HL-60 (cell line): ENCODE results near the gene KIAA0040.

Source experiments
- CTCF ChIP-seq: IDR thresholded peaks from one replicate; pipeline ENCODE4 v1.5.1; 2011; ENCODE audit warnings: low read length, control low read depth, inconsistent platforms; ENCODE audit not compliant: insufficient read depth
- GABPA ChIP-seq: IDR thresholded peaks from 2 replicates; pipeline ENCODE4 v1.6.1; 2012; ENCODE audit warnings: low read depth
- POLR2AphosphoS5 ChIP-seq: IDR thresholded peaks from 2 replicates; pipeline ENCODE4 v1.6.1; 2012; ENCODE audit warnings: low read depth
- REST ChIP-seq: IDR thresholded peaks from 2 replicates; pipeline ENCODE4 v1.6.1; 2012; ENCODE audit warnings: low read depth; ENCODE audit not compliant: insufficient replicate concordance
- SPI1 ChIP-seq: IDR thresholded peaks from 2 replicates; pipeline ENCODE4 v1.6.1; 2012; ENCODE audit warnings: low read depth, mild to moderate bottlenecking, borderline replicate concordance

GRCh38 chr1:175206687-175207086 is 14.1 kb upstream of the KIAA0040 start:
- TF ChIP-seq POLR2AphosphoS5, result no peak
- TF ChIP-seq CTCF, result no peak
- TF ChIP-seq REST, result no peak
- no peak for TF ChIP-seq SPI1
- TF ChIP-seq GABPA, result no peak
